Measurements from ENCODE around the gene ZNF737.
A peak's percentile ranks its signal among the peaks of the same experiment; 100 is the strongest.
"Not testable (repeated sequence)": the region's sequence is repeated elsewhere in the genome, so short reads cannot be mapped to it uniquely, and the experiment has no call there.

The ZNF737 gene

GRCh38 chr19:20565321-20566018 is at the start of gene ZNF737:
TSS of gene ZNF737 (minus strand) at chr19:20565781. CDS start at chr19:20565640, 141 bp downstream.
- peak; percentile 93 for DNase-seq

DNA sequence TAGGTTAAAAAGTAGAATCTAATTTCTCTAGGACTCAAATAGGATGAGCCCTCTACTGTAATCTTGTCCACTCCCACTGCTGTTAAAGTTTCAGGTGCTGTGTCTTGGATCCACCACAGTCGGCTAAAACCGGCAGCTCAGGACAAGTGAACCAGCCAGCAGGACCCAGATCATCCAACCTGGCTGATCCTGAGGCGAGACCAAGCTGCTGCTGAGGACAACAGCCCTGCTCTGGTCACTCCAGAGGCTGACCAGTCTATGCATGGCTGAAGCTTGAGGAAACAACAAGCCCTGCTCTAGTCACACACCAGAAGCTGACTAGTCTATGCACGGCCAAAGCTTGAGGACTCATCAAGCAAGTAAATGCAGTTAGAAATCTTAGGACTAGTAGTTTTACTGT is 49.4 kb upstream of the ZNF737 start:
- not testable (repeated sequence) for DNase-seq

- DNase-seq, result no peak
Observed at GRCh38 chr19:20612711-20613316, 47.2 kb upstream of the ZNF737 start.

DNA sequence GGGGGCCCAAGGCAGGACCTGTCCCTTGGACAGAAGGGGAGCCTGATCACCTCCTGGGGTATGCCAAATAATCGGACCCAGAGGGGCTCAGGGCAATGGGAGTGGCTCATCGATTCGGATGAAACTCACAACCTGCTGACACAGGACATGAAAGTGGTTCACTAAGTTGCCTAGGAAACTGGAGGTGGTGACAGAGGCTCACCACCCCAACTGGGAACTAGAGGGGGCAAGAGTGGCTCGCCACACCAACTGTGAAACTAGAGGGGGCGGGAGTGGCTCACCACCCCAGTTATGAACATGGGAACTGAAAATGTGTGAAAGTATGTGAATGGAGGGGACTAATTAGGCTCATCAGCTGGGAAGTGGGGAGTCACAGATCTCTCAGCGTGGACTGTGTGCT is 46.3 kb upstream of the ZNF737 start:
- no peak for DNase-seq

DNA sequence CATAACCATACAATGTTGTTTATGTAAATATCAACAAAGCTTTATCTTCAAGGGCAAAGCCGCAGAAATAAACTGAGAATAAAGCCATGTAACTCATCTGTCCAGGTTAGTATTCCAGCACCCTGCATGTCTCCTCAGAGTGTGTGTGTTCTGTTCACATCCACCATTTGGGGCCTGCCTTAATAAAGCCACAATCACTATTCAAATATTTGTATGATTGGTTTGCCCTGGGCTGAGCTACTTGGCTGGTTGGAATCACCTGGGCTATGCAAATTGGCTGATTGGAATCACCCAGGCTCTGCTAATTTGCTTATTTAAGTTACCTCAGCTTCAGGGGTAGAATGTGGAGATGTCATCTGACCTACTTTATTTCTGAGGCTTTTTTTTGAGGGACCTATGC is 42.4 kb upstream of the ZNF737 start:
- no peak for DNase-seq

GRCh38 chr19:20558571-20558970 is 7.0 kb downstream of the ZNF737 start:
- no peak for DNase-seq

- DNase-seq, result no peak
Observed at GRCh38 chr19:20558011-20558410, 7.6 kb downstream of the ZNF737 start.

GRCh38 chr19:20544667-20545333 is 20.8 kb downstream of the ZNF737 start:
- DNase-seq, result not testable (repeated sequence)

- DNase-seq, result not testable (repeated sequence)
Observed at GRCh38 chr19:20530303-20530702, 35.3 kb downstream of the ZNF737 start.

DNA sequence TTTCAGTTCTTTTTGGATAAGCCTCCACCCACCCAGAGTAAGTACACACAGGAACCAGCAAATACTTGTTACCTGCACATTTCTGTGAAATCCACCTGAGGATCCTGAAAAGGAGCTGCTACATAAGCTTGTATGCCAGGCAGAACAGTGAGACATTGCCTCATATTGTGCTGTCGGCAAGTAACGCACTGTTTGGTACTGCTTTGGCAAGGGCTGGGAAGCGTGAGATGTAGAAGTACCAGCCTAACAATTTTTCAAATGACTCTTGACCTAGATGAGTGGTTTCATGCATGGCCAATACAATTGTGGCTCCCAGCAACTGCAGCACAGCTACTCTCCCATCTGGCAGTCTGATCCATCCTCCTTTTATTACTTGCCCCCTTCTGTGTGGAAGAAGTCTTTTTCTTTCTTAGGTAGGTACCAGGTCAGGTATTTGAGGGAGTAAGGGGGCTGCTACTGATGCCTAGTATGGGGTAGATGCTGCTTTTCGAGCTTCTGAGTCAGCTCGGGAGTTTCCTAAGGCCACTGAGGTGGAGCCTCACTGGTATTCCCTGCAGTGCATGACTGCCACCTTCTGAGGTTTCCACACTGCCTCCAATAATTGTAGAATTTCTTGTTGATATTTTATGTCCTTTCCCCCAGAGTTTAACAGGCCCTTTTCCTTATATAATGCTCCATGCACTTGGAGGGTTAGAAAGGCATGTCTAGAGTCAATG is 52.2 kb downstream of the ZNF737 start:
- no peak for DNase-seq

DNA sequence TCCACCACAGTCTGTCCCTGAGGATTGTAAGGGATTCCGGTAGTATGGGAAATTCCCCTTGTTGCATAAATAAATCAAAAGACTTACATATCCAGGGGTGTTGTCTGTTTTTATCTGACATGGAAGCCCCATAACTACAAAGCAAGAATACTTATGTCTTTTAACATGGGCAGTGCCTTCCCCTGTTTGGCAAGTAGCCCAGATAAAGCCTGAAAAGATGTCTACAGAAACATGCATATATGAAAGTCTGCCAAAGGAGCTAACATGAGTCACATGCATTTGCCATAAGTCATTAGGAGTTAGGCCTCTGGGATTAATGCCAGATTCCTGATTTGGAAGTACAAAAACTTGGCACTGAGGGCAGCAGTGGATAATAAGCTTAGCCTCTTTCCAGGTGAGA is 62.1 kb downstream of the ZNF737 start:
- no peak for DNase-seq
